Ovary (tissue), 3 donors: ENCODE results near the gene TBC1D7.

Experiments used
- CTCF ChIP-seq, 3 donors: fragments of 450-650 bp in 2 of 3; fragments of 200-600 bp in 1 of 3; IDR thresholded peaks; one replicate each; pipeline versions ENCODE4 v1.5.1 to v1.8.0; 2016 to 2022; ENCODE audit warnings: antibody characterized with exemption in 3 of 3, mild to moderate bottlenecking in 1 of 3
- EP300 ChIP-seq: sonication (generic); formaldehyde crosslinking; IDR thresholded peaks from one replicate; pipeline ENCODE4 v1.6.1; 2017; ENCODE audit warnings: antibody characterized with exemption
- POLR2A ChIP-seq: fragments of 450-650 bp; IDR thresholded peaks from one replicate; pipeline ENCODE4 v1.6.1; 2017; ENCODE audit warnings: antibody characterized with exemption, mild to moderate bottlenecking, moderate library complexity
- donor health status: DM: no; HTN: no; CAD: no.

GRCh38 chr6:13256266-13257001 is 71.9 kb downstream of the TBC1D7 start:
- TF ChIP-seq CTCF (IDR thresholded peaks at IDR 0.05): no peak
- TF ChIP-seq POLR2A: no peak
- TF ChIP-seq EP300: no peak
